H1 (cell line): ENCODE data around the gene OLIG2. TPM values are rescaled to one million over a fixed set of nuclear protein-coding genes. Genes with fewer than 3 reads are reported as not detected.

Experiments used
- CTCF ChIA-PET: fragments of 300-600 bp; sonication (Branson Sonifier 250); formaldehyde crosslinking; loops from one replicate; lab custom pipeline; 2021; ENCODE audit not compliant: partially characterized antibody; lab: Charles Lee
- POLR2A ChIA-PET: fragments of 300-600 bp; sonication (Branson Sonifier 250); formaldehyde crosslinking; loops from one replicate; lab custom pipeline; 2021; ENCODE audit warnings: inconsistent platforms; ENCODE audit not compliant: partially characterized antibody; lab: Charles Lee
- DNase-seq, 2 experiments: peaks; one replicate each; pipeline versions ENCODE4 v3.0.0 to v3.0.0-alpha.2; 2010 to 2022; ENCODE audit warnings: low spot score in 2 of 2, low read depth in 1 of 2, mixed read lengths in 1 of 2
- FAIRE-seq: peaks from 2 replicates; lab custom pipeline; 2011; peaks lifted over from hg19 to GRCh38; lab: Jason Lieb, UNC
- H2AFZ ChIP-seq: 2 replicates; pipeline ENCODE4 v1.8.1; 2012; ENCODE audit warnings: low read length, inconsistent platforms
- H2AK5ac ChIP-seq: 2 replicates; pipeline ENCODE4 v1.6.1; 2013; ENCODE audit warnings: low read depth, low read length
- H2BK120ac ChIP-seq: replicated peaks from 2 replicates; pipeline ENCODE3; 2013; ENCODE audit warnings: low read depth, low read length, inconsistent platforms
- H2BK12ac ChIP-seq: 2 replicates; pipeline ENCODE4 v1.6.1; 2013; ENCODE audit warnings: low read depth, low read length
- H2BK15ac ChIP-seq: 2 replicates; pipeline ENCODE4 v1.6.1; 2013; ENCODE audit warnings: low read length
- H2BK20ac ChIP-seq: 2 replicates; pipeline ENCODE4 v1.6.1; 2013; ENCODE audit warnings: low read length
- H2BK5ac ChIP-seq: 2 replicates; pipeline ENCODE4 v1.6.1; 2013; ENCODE audit warnings: low read depth, low read length
- H3K14ac ChIP-seq: 2 replicates; pipeline ENCODE4 v1.6.1; 2013; ENCODE audit warnings: inconsistent platforms; ENCODE audit not compliant: insufficient read length
- H3K18ac ChIP-seq: 2 replicates; pipeline ENCODE4 v1.6.1; 2013; ENCODE audit warnings: low read length; ENCODE audit errors: extremely low read depth
- H3K23ac ChIP-seq: 2 replicates; pipeline ENCODE4 v1.6.1; 2013; ENCODE audit warnings: inconsistent platforms; ENCODE audit not compliant: insufficient read length
- H3K23me2 ChIP-seq: 2 replicates; pipeline ENCODE4 v1.6.1; 2013; ENCODE audit warnings: low read depth, low read length
- H3K27ac ChIP-seq: 2 replicates; pipeline ENCODE4 v1.6.1; 2011; ENCODE audit warnings: low read depth, low read length, inconsistent platforms
- H3K27me3 ChIP-seq, 4 experiments: replicated peaks in 1 of 4; 1 replicate in 1 of 4; 2 replicates in 3 of 4; pipeline versions ENCODE4 v1.6.1 to v1.8.1; 2011 to 2013; ENCODE audit warnings: low read length in 3 of 4, mild to moderate bottlenecking in 3 of 4, inconsistent platforms in 2 of 4, mixed read lengths in 2 of 4, moderate library complexity in 1 of 4; ENCODE audit not compliant: control insufficient read depth in 3 of 4, insufficient read depth in 3 of 4; ENCODE audit errors: extremely low read depth in 1 of 4
- H3K36me3 ChIP-seq, 4 experiments: 2 replicates each; pipeline versions ENCODE4 v1.6.1 to v1.8.1; 2011 to 2013; ENCODE audit warnings: mild to moderate bottlenecking in 4 of 4, low read length in 3 of 4, moderate library complexity in 2 of 4, control low read depth in 1 of 4, inconsistent platforms in 1 of 4; ENCODE audit not compliant: insufficient read depth in 4 of 4, control insufficient read depth in 2 of 4
- H3K4ac ChIP-seq: replicated peaks from 2 replicates; pipeline ENCODE3; 2013; ENCODE audit warnings: low read length, low read depth, mixed read lengths, inconsistent platforms; ENCODE audit not compliant: insufficient read length
- H3K4me1 ChIP-seq, 4 experiments: replicated peaks in 1 of 4; 1 replicate in 1 of 4; 2 replicates in 3 of 4; pipeline versions ENCODE4 v1.6.1 to v1.8.1; 2011 to 2013; ENCODE audit warnings: low read length in 3 of 4, inconsistent platforms in 2 of 4, mixed read lengths in 1 of 4; ENCODE audit not compliant: insufficient read depth in 4 of 4, control insufficient read depth in 3 of 4
- H3K4me2 ChIP-seq, 2 experiments: 2 replicates each; pipeline versions ENCODE4 v1.6.1 to v1.8.1; 2011 to 2013; ENCODE audit warnings: low read depth in 2 of 2, low read length in 2 of 2, control low read depth in 1 of 2, inconsistent platforms in 1 of 2, mild to moderate bottlenecking in 1 of 2; ENCODE audit not compliant: insufficient read depth in 1 of 2
- H3K4me3 ChIP-seq, 4 experiments: fragments of 200-600, 300-600 bp in 1 of 4; sonication (generic), shearing (Covaris generic), sonication (Bioruptor Twin) in 1 of 4; 2 replicates each; pipeline versions ENCODE4 v1.5.1 to v1.8.1; 2011 to 2016; ENCODE audit warnings: low read length in 4 of 4, low read depth in 3 of 4, control low read depth in 2 of 4, inconsistent platforms in 2 of 4, mild to moderate bottlenecking in 2 of 4, mixed read lengths in 1 of 4, moderate library complexity in 1 of 4; ENCODE audit not compliant: insufficient read depth in 2 of 4; ENCODE audit errors: extremely low read depth in 1 of 4
- H3K56ac ChIP-seq: replicated peaks from 2 replicates; pipeline ENCODE3; 2013; ENCODE audit warnings: low read depth, mild to moderate bottlenecking, mixed read lengths, low read length, inconsistent platforms; ENCODE audit not compliant: insufficient read length
- H3K79me1 ChIP-seq: 2 replicates; pipeline ENCODE4 v1.6.1; 2013; ENCODE audit warnings: low read depth, low read length, control low read depth
- H3K79me2 ChIP-seq, 2 experiments: 2 replicates each; pipeline versions ENCODE4 v1.6.1 to v1.8.1; 2012 to 2013; ENCODE audit warnings: low read length in 2 of 2, mild to moderate bottlenecking in 2 of 2, inconsistent platforms in 1 of 2; ENCODE audit not compliant: insufficient read depth in 2 of 2, control insufficient read depth in 1 of 2
- H3K9ac ChIP-seq, 4 experiments: replicated peaks in 1 of 4; 1 replicate in 1 of 4; 2 replicates in 3 of 4; pipeline versions ENCODE4 v1.6.1 to v1.8.1; 2011 to 2013; ENCODE audit warnings: low read depth in 3 of 4, low read length in 3 of 4, control low read depth in 2 of 4, mild to moderate bottlenecking in 2 of 4, moderate library complexity in 2 of 4, inconsistent platforms in 1 of 4; ENCODE audit errors: extremely low read depth in 1 of 4
- H3K9me3 ChIP-seq, 2 experiments: 2 replicates each; pipeline versions ENCODE4 v1.6.1 to v1.8.1; 2012 to 2013; ENCODE audit warnings: mild to moderate bottlenecking in 2 of 2, moderate library complexity in 2 of 2, control low read depth in 1 of 2, inconsistent platforms in 1 of 2, low read depth in 1 of 2, low read length in 1 of 2, mixed read lengths in 1 of 2; ENCODE audit not compliant: insufficient read depth in 2 of 2
- H4K20me1 ChIP-seq, 2 experiments: replicated peaks in 1 of 2; 2 replicates each; pipeline versions ENCODE3 to v1.8.1; 2011 to 2013; ENCODE audit warnings: inconsistent platforms in 2 of 2, low read length in 2 of 2, mild to moderate bottlenecking in 1 of 2; ENCODE audit not compliant: insufficient read depth in 2 of 2, control insufficient read depth in 1 of 2
- H4K5ac ChIP-seq: 2 replicates; pipeline ENCODE4 v1.6.1; 2013; ENCODE audit warnings: low read length, low read depth, mixed read lengths, inconsistent platforms; ENCODE audit not compliant: insufficient read length
- H4K8ac ChIP-seq: 2 replicates; pipeline ENCODE4 v1.8.0; 2013; ENCODE audit warnings: mild to moderate bottlenecking, moderate library complexity, low read length, inconsistent platforms; ENCODE audit not compliant: insufficient read depth; ENCODE audit errors: extremely low read depth
- H4K91ac ChIP-seq: replicated peaks from 2 replicates; pipeline ENCODE3; 2013; ENCODE audit warnings: low read length, mixed read lengths, inconsistent platforms; ENCODE audit not compliant: insufficient read length
- GTF2F1 ChIP-seq: IDR thresholded peaks from 2 replicates; pipeline ENCODE4 v1.6.1; 2012; ENCODE audit warnings: low read depth, low read length, improper control_type of control experiment, borderline replicate concordance
- HDAC6 ChIP-seq: IDR thresholded peaks from one replicate; pipeline ENCODE4 v1.7.1; 2012; ENCODE audit warnings: low read depth, mild to moderate bottlenecking, inconsistent platforms, low read length, moderate library complexity
- PHF8 ChIP-seq: fragments of 200-600 bp; sonication (generic); conservative IDR thresholded peaks from 2 replicates; pipeline ENCODE4 v1.7.1; 2012; ENCODE audit warnings: low read depth, mild to moderate bottlenecking, inconsistent platforms, low read length, moderate library complexity
- WGBS, 2 experiments: shearing (Covaris generic) in 1 of 2; methylation state at CpG; one replicate each; pipeline versions ENCODE4 v1.1.6 to v1.1.7; 2013 to 2015; ENCODE audit warnings: low lambda C conversion rate in 2 of 2, mixed read lengths in 2 of 2, inconsistent platforms in 1 of 2, low coverage in 1 of 2, missing lambda C conversion rate in 1 of 2; ENCODE audit not compliant: insufficient replicate concordance in 2 of 2, insufficient coverage in 1 of 2, insufficient read length in 1 of 2; ENCODE audit errors: extremely low coverage in 1 of 2, missing lambda C conversion rate in 1 of 2; 5-methylcytosine and 5-hydroxymethylcytosine counted together
- polyA plus RNA-seq, 7 experiments: library from polyadenylated mRNA; depleted of rRNA in 3 of 7; stranded (reverse) in 5 of 7; unstranded in 2 of 7; fragments of >200 nt in 5 of 7; fragments of 200-250 nt in 2 of 7; gene quantifications; 1 replicate in 5 of 7; 2 replicates in 1 of 7; 4 replicates in 1 of 7; pipeline versions ENCODE4 v1.2.1 to v1.2.3, GENCODE V29; 2011 to 2013; ENCODE audit warnings: missing spikeins in 2 of 7, mixed read lengths in 2 of 7
- total RNA-seq: library from RNA; stranded (reverse); fragmentation: NEBNext Ultra II Directional; extraction: Animal tissue kit (Norgen Biotek cat#: 25700); gene quantifications from 2 replicates; pipeline ENCODE4 v1.2.1, GENCODE V29; 2021

OLIG2 gene
- total and polyA plus RNA-seq, 2 of the 8 experiments (the other 6 are each of a cell fraction or from before 2014, with no cell fraction given): 0.79 TPM; not detected in 1

GRCh38 chr21:33047231-33047630, 21.5 kb downstream of the OLIG2 start:
- no peak overlapping the region for H3K56ac ChIP-seq
- no peaks in the 10 kb centered on the region for H3K23me2 ChIP-seq
- H3K9ac ChIP-seq: no peak overlapping the region
- no peak overlapping the region for H4K5ac ChIP-seq
- peaks cover 0 to 5% (median under 1%) of the 10 kb centered on the region in 4 experiments; a peak in 2 of 7 replicates for H3K4me1 ChIP-seq
- DNase-seq (no peak), FAIRE-seq (no peak)
- ChIA-PET POLR2A (no interaction called here), CTCF (interaction anchor here (0.6 to 1.7 kb wide), 2 partner anchors 9 to 559 kb away, joined by 3 to 4 read pairs; no protein-coding TSS in a partner anchor)
- H2BK120ac ChIP-seq: no peak overlapping the region
- WGBS, 2 experiments: 89% methylated on average over 5 of the region's 5 CpGs; no CpG with 5 or more reads in 1 of the 2 experiments
- no peaks in the 10 kb centered on the region for H3K36me3 ChIP-seq
- H3K4me3 ChIP-seq: no peak overlapping the region
- no peak overlapping the region for H4K91ac ChIP-seq
- no peak overlapping the region for H2AK5ac ChIP-seq
- H3K27ac ChIP-seq: no peak overlapping the region
- H4K20me1 ChIP-seq: no peaks in the 10 kb centered on the region
- H2BK15ac ChIP-seq: no peak overlapping the region
- no peak overlapping the region for H3K23ac ChIP-seq
- H3K14ac ChIP-seq: no peak overlapping the region
- no peak overlapping the region for H3K18ac ChIP-seq
- H2AFZ ChIP-seq: no peak overlapping the region
- no peak for TF ChIP-seq GTF2F1
- TF ChIP-seq HDAC6: no peak
- no peak for TF ChIP-seq PHF8
- no peak overlapping the region for H2BK5ac ChIP-seq
- H3K4ac ChIP-seq: no peak overlapping the region
- H3K27me3 ChIP-seq: peaks cover 0 to 4% (median 1%) of the 10 kb centered on the region in 4 experiments; a peak in 3 of 7 replicates
- H3K79me1 ChIP-seq: no peaks in the 10 kb centered on the region
- no peaks in the 10 kb centered on the region for H3K79me2 ChIP-seq
- no peak overlapping the region for H2BK12ac ChIP-seq
- no peak overlapping the region for H3K4me2 ChIP-seq
- no peaks in the 10 kb centered on the region for H3K9me3 ChIP-seq
- no peak overlapping the region for H4K8ac ChIP-seq
- no peak overlapping the region for H2BK20ac ChIP-seq
